Smooth muscle cell (in vitro differentiated cells): ENCODE measurements around the gene TMEM79. TPM values are rescaled to one million over a fixed set of nuclear protein-coding genes. Genes with fewer than 3 reads are reported as not detected.

Experiments
- DNase-seq: peaks from one replicate; lab custom pipeline; 2025; ENCODE audit not compliant: unreplicated experiment; lab: John Stamatoyannopoulos, UW
- H2AFZ ChIP-seq: fragments of 200-600 bp; sonication (generic); 2 replicates; pipeline ENCODE4 v1.6.0; 2016; ENCODE audit warnings: antibody characterized with exemption, low read depth, mild to moderate bottlenecking
- H3F3A ChIP-seq: fragments of 200-600 bp; sonication (generic); 2 replicates; pipeline ENCODE4 v1.6.0; 2017; ENCODE audit warnings: antibody characterized with exemption, low read depth
- H3K27ac ChIP-seq: fragments of 200-600 bp; sonication (generic); 2 replicates; pipeline ENCODE4 v1.5.1; 2016; ENCODE audit warnings: low read depth, mild to moderate bottlenecking
- H3K27me3 ChIP-seq: fragments of 200-600 bp; sonication (generic); 2 replicates; pipeline ENCODE4 v1.6.1; 2016; ENCODE audit warnings: low read depth, mild to moderate bottlenecking
- H3K36me3 ChIP-seq: fragments of 200-600 bp; sonication (generic); 2 replicates; pipeline ENCODE4 v1.5.1; 2016; ENCODE audit warnings: low read depth
- H3K4me1 ChIP-seq: fragments of 200-600 bp; sonication (generic); 2 replicates; pipeline ENCODE4 v1.5.1; 2016; ENCODE audit warnings: low read depth
- H3K4me2 ChIP-seq: fragments of 200-600 bp; sonication (generic); 2 replicates; pipeline ENCODE4 v1.6.0; 2016; ENCODE audit warnings: mild to moderate bottlenecking
- H3K4me3 ChIP-seq: fragments of 200-600 bp; sonication (generic); 2 replicates; pipeline ENCODE4 v1.5.1; 2016; ENCODE audit warnings: mild to moderate bottlenecking
- H3K79me2 ChIP-seq: fragments of 200-600 bp; sonication (generic); 2 replicates; pipeline ENCODE4 v1.6.0; 2016; ENCODE audit warnings: low read depth, mild to moderate bottlenecking
- H3K9ac ChIP-seq: fragments of 200-600 bp; sonication (generic); 2 replicates; pipeline ENCODE4 v1.6.0; 2016; ENCODE audit warnings: low read depth
- H3K9me3 ChIP-seq: fragments of 200-600 bp; sonication (generic); replicated peaks from 2 replicates; pipeline ENCODE4 v1.5.1; 2016; ENCODE audit warnings: low read depth
- H4K20me1 ChIP-seq: fragments of 200-600 bp; sonication (generic); 2 replicates; pipeline ENCODE4 v1.6.0; 2016; ENCODE audit warnings: low read depth
- CTCF ChIP-seq: fragments of 200-600 bp; sonication (generic); IDR thresholded peaks from 2 replicates; pipeline ENCODE4 v1.5.1; 2017; ENCODE audit warnings: borderline replicate concordance, mild to moderate bottlenecking, antibody characterized with exemption; ENCODE audit not compliant: insufficient read depth, poor library complexity, severe bottlenecking
- WGBS: methylation state at CpG from one replicate; pipeline ENCODE4 v1.1.7; 2016; ENCODE audit warnings: low lambda C conversion rate; 5-methylcytosine and 5-hydroxymethylcytosine counted together
- polyA plus RNA-seq: library from polyadenylated mRNA; unstranded; fragments of >200 nt; fragmentation: Nextera tagmentation; extraction: Ambion mirVana; gene quantifications from 2 replicates; pipeline ENCODE4 v1.2.1, GENCODE V29; 2016
- total RNA-seq: library from RNA; depleted of rRNA; stranded (reverse); fragments of >200 nt; gene quantifications from 2 replicates; pipeline ENCODE4 v1.2.3, GENCODE V29; 2014

The TMEM79 gene
- total and polyA plus RNA-seq, 2 experiments from 2014 or later: 6.9 to 8.9 TPM

DNA sequence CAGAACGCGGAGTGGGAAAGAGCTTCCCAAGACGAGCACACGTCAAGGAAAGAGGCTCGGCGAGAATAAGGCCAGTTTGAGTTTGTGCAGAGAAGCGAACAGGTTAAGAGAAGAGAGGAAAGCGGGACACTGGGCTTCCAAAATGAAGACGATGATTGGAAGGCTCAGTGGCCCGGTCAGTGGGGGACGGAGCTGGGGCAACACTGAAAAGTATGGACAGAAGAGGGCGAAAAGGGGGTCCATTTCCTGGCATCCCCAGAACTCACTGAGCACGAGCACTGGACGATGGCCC, 53.7 kb downstream of the TMEM79 start:
- peaks cover 29% of the 10 kb centered on the region for H4K20me1 ChIP-seq
- peak overlapping the region; percentile 87 for H2AFZ ChIP-seq
- peak overlapping the region; percentile 88 for H3K4me3 ChIP-seq
- WGBS: 0% methylated on average over 13 of the region's 14 CpGs
- H3K79me2 ChIP-seq: peaks cover 38% of the 10 kb centered on the region
- H3K27me3 ChIP-seq: no peaks in the 10 kb centered on the region
- TF ChIP-seq CTCF: no peak
- peaks cover 14% of the 10 kb centered on the region for H3K4me1 ChIP-seq
- no peak for DNase-seq
- H3F3A ChIP-seq: no peaks in the 10 kb centered on the region
- peak overlapping the region; percentile 92 for H3K4me2 ChIP-seq
- no peaks in the 10 kb centered on the region for H3K9me3 ChIP-seq
- H3K9ac ChIP-seq: peak overlapping the region; percentile 74
- H3K36me3 ChIP-seq: peaks cover 7% of the 10 kb centered on the region
- peak overlapping the region; percentile 55 for H3K27ac ChIP-seq

- H4K20me1 ChIP-seq: peaks cover 29% of the 10 kb centered on the region
- peaks cover 6% of the 10 kb centered on the region for H3K36me3 ChIP-seq
- peaks cover 36% of the 10 kb centered on the region for H3K79me2 ChIP-seq
- H2AFZ ChIP-seq: peak within 1 kb of the TSS; percentile 93
- no peaks in the 10 kb centered on the region for H3F3A ChIP-seq
- peak within 1 kb of the TSS; percentile 74 for H3K9ac ChIP-seq
- H3K27ac ChIP-seq: peak within 1 kb of the TSS; percentile 55
- no peaks in the 10 kb centered on the region for H3K27me3 ChIP-seq
- peak within 1 kb of the TSS; percentile 92 for H3K4me2 ChIP-seq
- no peaks in the 10 kb centered on the region for H3K9me3 ChIP-seq
- TF ChIP-seq CTCF: no peak
- WGBS: under 1% methylated on average over 47 of the region's 47 CpGs
- H3K4me1 ChIP-seq: peaks cover 14% of the 10 kb centered on the region
- DNase-seq: peak; percentile 97
- H3K4me3 ChIP-seq: peak within 1 kb of the TSS; percentile 88
Observed at GRCh38 chr1:156338180-156338976, 54.3 kb downstream of the TMEM79 start, which contains the start of the genes CCT3 and TSACC. Gene CCT3, minus strand, starts transcription at chr1:156338292. Its CDS starts 108 bp downstream, at chr1:156338184. Gene TSACC, plus strand, starts transcription at chr1:156338526. Its CDS starts 1,232 bp downstream, at chr1:156339758.

Other genes starting within 250 kb of the TMEM79 start
- 18.1 and 18.8 TPM in 2 replicates for gene UBQLN4, start 230.5 kb upstream of the TMEM79 start, total RNA-seq
- gene UBQLN4, start 230.5 kb upstream of the TMEM79 start, polyA plus RNA-seq: 19.4 and 23.3 TPM in 2 replicates
- gene LAMTOR2, start 229.5 kb upstream of the TMEM79 start, total RNA-seq: 32.2 and 55.1 TPM in 2 replicates
- 146 and 156 TPM in 2 replicates for gene LAMTOR2, start 229.5 kb upstream of the TMEM79 start, polyA plus RNA-seq
- 16.8 and 27.1 TPM in 2 replicates for gene RAB25, start 223.2 kb upstream of the TMEM79 start, total RNA-seq
- 8.9 and 53.5 TPM in 2 replicates for gene RAB25, start 223.2 kb upstream of the TMEM79 start, polyA plus RNA-seq
- 13.5 and 13.8 TPM in 2 replicates for gene MEX3A, start 201.9 kb upstream of the TMEM79 start, total RNA-seq
- 10.5 and 11.0 TPM in 2 replicates for gene MEX3A, start 201.9 kb upstream of the TMEM79 start, polyA plus RNA-seq
- 237 and 256 TPM in 2 replicates for gene LMNA, start 169.6 kb upstream of the TMEM79 start, total RNA-seq
- 626 and 674 TPM in 2 replicates for gene LMNA, start 169.6 kb upstream of the TMEM79 start, polyA plus RNA-seq
- gene SEMA4A, start 130.7 kb upstream of the TMEM79 start, total RNA-seq: 2.1 and 5.0 TPM in 2 replicates
- 2.2 and 4.2 TPM in 2 replicates for gene SEMA4A, start 130.7 kb upstream of the TMEM79 start, polyA plus RNA-seq
- gene SLC25A44, start 90.2 kb upstream of the TMEM79 start, total RNA-seq: 11.6 and 13.9 TPM in 2 replicates
- 11.4 and 17.7 TPM in 2 replicates for gene SLC25A44, start 90.2 kb upstream of the TMEM79 start, polyA plus RNA-seq
- 51.4 and 59.2 TPM in 2 replicates for gene PMF1, start 71.3 kb upstream of the TMEM79 start, total RNA-seq
- gene PMF1, start 71.3 kb upstream of the TMEM79 start, polyA plus RNA-seq: 82.5 and 87.4 TPM in 2 replicates
- gene BGLAP, start 42.1 kb upstream of the TMEM79 start, total RNA-seq: 0.63 TPM in 1 of 2 replicates, not detected in the other
- gene BGLAP, start 42.1 kb upstream of the TMEM79 start, polyA plus RNA-seq: 0.62 and 2.9 TPM in 2 replicates
- 1.3 and 3.0 TPM in 2 replicates for gene PAQR6, start 36.3 kb upstream of the TMEM79 start, total RNA-seq
- 2.7 and 4.4 TPM in 2 replicates for gene PAQR6, start 36.3 kb upstream of the TMEM79 start, polyA plus RNA-seq
- gene SMG5, start 1.5 kb upstream of the TMEM79 start, total RNA-seq: 42.8 and 47.4 TPM in 2 replicates
- gene SMG5, start 1.5 kb upstream of the TMEM79 start, polyA plus RNA-seq: 42.3 and 57.2 TPM in 2 replicates
- gene GLMP, start 11.4 kb downstream of the TMEM79 start, total RNA-seq: 62.4 and 89.8 TPM in 2 replicates
- gene GLMP, start 11.4 kb downstream of the TMEM79 start, polyA plus RNA-seq: 65.0 and 85.8 TPM in 2 replicates
- not detected in 2 replicates for gene VHLL, start 15.0 kb downstream of the TMEM79 start, total RNA-seq
- not detected in 2 replicates for gene VHLL, start 15.0 kb downstream of the TMEM79 start, polyA plus RNA-seq
- 147 and 178 TPM in 2 replicates for gene CCT3, start 54.0 kb downstream of the TMEM79 start, total RNA-seq
- 179 and 182 TPM in 2 replicates for gene CCT3, start 54.0 kb downstream of the TMEM79 start, polyA plus RNA-seq
- 0.54 and 2.9 TPM in 2 replicates for gene TSACC, start 54.2 kb downstream of the TMEM79 start, total RNA-seq
- gene TSACC, start 54.2 kb downstream of the TMEM79 start, polyA plus RNA-seq: 0.72 TPM in 1 of 2 replicates, not detected in the other
- 0.63 TPM in 1 of 2 replicates, not detected in the other for gene RHBG, start 84.9 kb downstream of the TMEM79 start, total RNA-seq
- 0.09 TPM in 1 of 2 replicates, not detected in the other for gene RHBG, start 84.9 kb downstream of the TMEM79 start, polyA plus RNA-seq
- gene MEF2D, start 216.4 kb downstream of the TMEM79 start, total RNA-seq: 23.2 and 24.3 TPM in 2 replicates
- 40.5 and 45.6 TPM in 2 replicates for gene MEF2D, start 216.4 kb downstream of the TMEM79 start, polyA plus RNA-seq